GM23338 (cell line): ENCODE results near the gene KCNF1. TPM values are rescaled to one million over a fixed set of nuclear protein-coding genes. Genes with fewer than 3 reads are reported as not detected.
A peak's percentile ranks its signal among the peaks of the same experiment; 100 is the strongest.

ENCODE experiments used
- ATAC-seq: fragments of 200-7000 bp; cut with Tn5 transposase; 3 replicates; pipeline ENCODE4 v1.9.1; 2020
- DNase-seq: peaks from one replicate; pipeline ENCODE4 v3.0.0-alpha.2; 2015; ENCODE audit warnings: low spot score
- H2AFZ ChIP-seq: fragments of 200-600 bp; sonication (generic); 2 replicates; pipeline ENCODE4 v1.8.0; 2016; ENCODE audit warnings: antibody characterized with exemption, mild to moderate bottlenecking, moderate library complexity
- H3F3A ChIP-seq: fragments of 200-600 bp; sonication (generic); replicated peaks from 2 replicates; pipeline ENCODE4 v1.8.0; 2017; ENCODE audit warnings: antibody characterized with exemption, mixed run types, low read depth
- H3K27ac ChIP-seq: fragments of 200-600 bp; sonication (generic); 2 replicates; pipeline ENCODE4 v1.6.1; 2016; ENCODE audit warnings: low read depth
- H3K27me3 ChIP-seq: fragments of 200-600 bp; sonication (generic); 2 replicates; pipeline ENCODE4 v1.8.0; 2016; ENCODE audit warnings: mild to moderate bottlenecking, mixed run types, moderate library complexity; ENCODE audit not compliant: insufficient read depth
- H3K36me3 ChIP-seq: fragments of 200-600 bp; sonication (generic); 2 replicates; pipeline ENCODE4 v1.8.0; 2016; ENCODE audit warnings: mild to moderate bottlenecking; ENCODE audit not compliant: insufficient read depth
- H3K4me1 ChIP-seq: fragments of 200-600 bp; sonication (generic); 2 replicates; pipeline ENCODE4 v1.8.0; 2016; ENCODE audit warnings: mild to moderate bottlenecking, moderate library complexity; ENCODE audit not compliant: insufficient read depth
- H3K4me2 ChIP-seq: fragments of 200-600 bp; sonication (generic); 2 replicates; pipeline ENCODE4 v1.7.1; 2017; ENCODE audit warnings: mixed run types
- H3K4me3 ChIP-seq: fragments of 200-600 bp; sonication (generic); 2 replicates; pipeline ENCODE4 v1.6.1; 2016; ENCODE audit warnings: mixed run types
- H3K79me2 ChIP-seq: fragments of 200-600 bp; sonication (generic); replicated peaks from 2 replicates; pipeline ENCODE4 v1.8.0; 2017; ENCODE audit warnings: mild to moderate bottlenecking; ENCODE audit not compliant: insufficient read depth
- H3K9me2 ChIP-seq: fragments of 200-600 bp; sonication (generic); 2 replicates; pipeline ENCODE4 v1.8.0; 2017; ENCODE audit not compliant: insufficient read depth
- H4K20me1 ChIP-seq: fragments of 200-600 bp; sonication (generic); replicated peaks from 2 replicates; pipeline ENCODE4 v1.8.0; 2017; ENCODE audit warnings: mild to moderate bottlenecking; ENCODE audit not compliant: insufficient read depth
- H3K27ac Mint-ChIP-seq: 2 replicates; pipeline ENCODE4 v1.8.0; 2020; ENCODE audit warnings: inconsistent platforms, mild to moderate bottlenecking, moderate library complexity, mixed read lengths
- H3K27me3 Mint-ChIP-seq: 3 replicates; pipeline ENCODE4 v1.8.0; 2022; ENCODE audit warnings: low read depth, mild to moderate bottlenecking, moderate library complexity, mixed read lengths, inconsistent platforms; ENCODE audit not compliant: insufficient read depth, poor library complexity
- H3K36me3 Mint-ChIP-seq: 3 replicates; pipeline ENCODE4 v1.8.0; 2021; ENCODE audit warnings: low read depth, mild to moderate bottlenecking, inconsistent platforms, moderate library complexity, mixed read lengths
- H3K4me1 Mint-ChIP-seq: 3 replicates; pipeline ENCODE4 v1.8.0; 2020; ENCODE audit warnings: mild to moderate bottlenecking, inconsistent platforms, mixed read lengths
- H3K4me3 Mint-ChIP-seq: 3 replicates; pipeline ENCODE4 v1.8.0; 2021; ENCODE audit warnings: moderate library complexity, mild to moderate bottlenecking, inconsistent platforms, mixed read lengths
- H3K9me3 Mint-ChIP-seq: 3 replicates; pipeline ENCODE4 v1.8.0; 2020; ENCODE audit warnings: moderate library complexity, mild to moderate bottlenecking, inconsistent platforms, mixed read lengths
- CTCF ChIP-seq, 2 experiments: fragments of 200-600 bp in 1 of 2; sonication (generic) in 1 of 2; conservative IDR thresholded peaks; 2 replicates each; pipeline versions ENCODE4 v1.5.1 to v1.6.1; 2016 to 2017; ENCODE audit warnings: antibody characterized with exemption in 2 of 2, low read depth in 2 of 2, mild to moderate bottlenecking in 2 of 2, moderate library complexity in 1 of 2
- ETS1 ChIP-seq: IDR thresholded peaks from 2 replicates; pipeline ENCODE4 v1.6.1; 2016; ENCODE audit warnings: antibody characterized with exemption
- EZH2 ChIP-seq: fragments of 200-600 bp; sonication (generic); IDR thresholded peaks from one replicate; pipeline ENCODE4 v1.8.0; 2017; ENCODE audit warnings: antibody characterized with exemption, mild to moderate bottlenecking, low read depth; ENCODE audit not compliant: unreplicated experiment
- EZH2phosphoT487 ChIP-seq: fragments of 200-600 bp; sonication (generic); IDR thresholded peaks from one replicate; pipeline ENCODE4 v1.8.1; 2018; ENCODE audit warnings: antibody characterized with exemption; ENCODE audit not compliant: unreplicated experiment
- JUNB ChIP-seq: IDR thresholded peaks from one replicate; pipeline ENCODE4 v1.6.1; 2016; ENCODE audit warnings: antibody characterized with exemption; ENCODE audit not compliant: unreplicated experiment
- REST ChIP-seq: IDR thresholded peaks from one replicate; pipeline ENCODE4 v1.6.1; 2018; ENCODE audit warnings: antibody characterized with exemption; ENCODE audit not compliant: unreplicated experiment
- STAT1 ChIP-seq: IDR thresholded peaks from one replicate; pipeline ENCODE4 v1.6.1; 2016; ENCODE audit warnings: antibody characterized with exemption; ENCODE audit not compliant: unreplicated experiment
- ZNF331 ChIP-seq: fragments of 250-450 bp; sonication (Bioruptor Pico); IDR thresholded peaks from 2 replicates; pipeline ENCODE4 v1.5.0; 2020; ENCODE audit warnings: low read depth, mild to moderate bottlenecking, moderate library complexity
- polyA plus RNA-seq: library from polyadenylated mRNA; unstranded; fragments of >200 nt; fragmentation: Nextera tagmentation; extraction: Ambion mirVana; gene quantifications from 2 replicates; pipeline ENCODE4 v1.2.1, GENCODE V29; 2016
- total RNA-seq: library from RNA; depleted of rRNA; stranded (reverse); fragments of >200 nt; shearing (Covaris generic); gene quantifications from 2 replicates; pipeline ENCODE4 v1.2.3, GENCODE V29; 2014

Gene KCNF1
- total and polyA plus RNA-seq, 2 experiments from 2014 or later: 0.11 to 1.5 TPM

- ATAC-seq (no peak), DNase-seq (peak; percentile 37)
- Histone ChIP-seq H3K79me2 (no peaks in the 10 kb centered on the region), H3K36me3 (no peaks in the 10 kb centered on the region), H2AFZ (peak overlapping the region; percentile 94), H3K4me3 (peak overlapping the region; percentile 71), H4K20me1 (no peaks in the 10 kb centered on the region), H3F3A (no peaks in the 10 kb centered on the region), H3K4me1 (peaks cover 5% of the 10 kb centered on the region; the same call in 1 of the 2 replicates), H3K27me3 (peaks cover 40% of the 10 kb centered on the region), H3K27ac (no peak overlapping the region), H3K4me2 (peak overlapping the region; percentile 88), H3K9me2 (no peaks in the 10 kb centered on the region)
- H3K4me1 Mint-ChIP-seq: peaks cover 35% of the 10 kb centered on the region
- H3K4me3 Mint-ChIP-seq: peak overlapping the region; percentile 69
- TF ChIP-seq EZH2phosphoT487 (no peak), EZH2 (peak; percentile 59)
- peaks cover 2% of the 10 kb centered on the region; the same call in 2 of the 3 replicates for H3K36me3 Mint-ChIP-seq
- H3K27ac Mint-ChIP-seq: no peak overlapping the region
- peaks cover 2% of the 10 kb centered on the region for H3K9me3 Mint-ChIP-seq
- peaks cover 33% of the 10 kb centered on the region for H3K27me3 Mint-ChIP-seq
Observed at GRCh38 chr2:10912076-10912731, 470 bp downstream of the KCNF1 start.

GRCh38 chr2:10912796-10913455 lies 1.2 kb downstream of the KCNF1 start:
- no peak overlapping the region for H3K27ac ChIP-seq
- H3K36me3 ChIP-seq: no peaks in the 10 kb centered on the region
- 0 out of 2 replicates have a peak overlapping the region, but pooled peaks have one; percentile 32 for H2AFZ ChIP-seq
- no peaks in the 10 kb centered on the region for H3K9me2 ChIP-seq
- no peak for TF ChIP-seq REST
- no peak for TF ChIP-seq STAT1
- no peak for TF ChIP-seq EZH2phosphoT487
- TF ChIP-seq ZNF331 (CRISPR knock-in tag): no peak
- TF ChIP-seq ETS1: no peak
- no peak for TF ChIP-seq CTCF (conservative IDR thresholded peaks at IDR 0.05; ENCODE audit: low read depth in 2 of 2)
- TF ChIP-seq JUNB: no peak
- TF ChIP-seq EZH2: no peak
- peaks cover 40% of the 10 kb centered on the region for H3K27me3 ChIP-seq
- no peaks in the 10 kb centered on the region for H4K20me1 ChIP-seq
- peak overlapping the region; percentile 78; the same call in 1 of the 2 replicates for H3K4me2 ChIP-seq
- Mint-ChIP-seq H3K4me3 (peak overlapping the region; percentile 69), H3K9me3 (peaks cover 2% of the 10 kb centered on the region), H3K27me3 (peaks cover 31% of the 10 kb centered on the region), H3K36me3 (peaks cover 2% of the 10 kb centered on the region; the same call in 2 of the 3 replicates), H3K4me1 (peaks cover 38% of the 10 kb centered on the region), H3K27ac (no peak overlapping the region)
- no peak for DNase-seq
- H3F3A ChIP-seq: no peaks in the 10 kb centered on the region
- H3K4me3 ChIP-seq: peak overlapping the region; percentile 71; the same call in 1 of the 2 replicates
- no peaks in the 10 kb centered on the region for H3K79me2 ChIP-seq
- H3K4me1 ChIP-seq: peaks cover 5% of the 10 kb centered on the region; the same call in 1 of the 2 replicates
- no peak for ATAC-seq
